Measurements from ENCODE around the gene UCHL3.

- TF ChIP-seq POLR2A (IDR thresholded peaks at IDR 0.05) (no peak), CTCF (IDR thresholded peaks at IDR 0.05) (no peak), EP300 (IDR thresholded peaks at IDR 0.05) (no peak)
Measured at GRCh38 chr13:75648446-75648845, 98.9 kb downstream of the UCHL3 start.
